GM12891 (cell line): Measurements from ENCODE around the gene TBX18.

Source experiments
- POLR2A ChIP-seq: IDR thresholded peaks from 2 replicates; pipeline ENCODE4 v1.6.1; 2011; ENCODE audit warnings: low read depth, low read length, control low read depth
- POLR2AphosphoS5 ChIP-seq: IDR thresholded peaks from 2 replicates; pipeline ENCODE4 v1.6.1; 2011; ENCODE audit warnings: low read depth, low read length, control low read depth
- SPI1 ChIP-seq: IDR thresholded peaks from 2 replicates; pipeline ENCODE4 v1.6.1; 2011; ENCODE audit warnings: low read depth, low read length, control low read depth
- TAF1 ChIP-seq: IDR thresholded peaks from 2 replicates; pipeline ENCODE4 v1.6.1; 2011; ENCODE audit warnings: low read depth, low read length, control low read depth

DNA sequence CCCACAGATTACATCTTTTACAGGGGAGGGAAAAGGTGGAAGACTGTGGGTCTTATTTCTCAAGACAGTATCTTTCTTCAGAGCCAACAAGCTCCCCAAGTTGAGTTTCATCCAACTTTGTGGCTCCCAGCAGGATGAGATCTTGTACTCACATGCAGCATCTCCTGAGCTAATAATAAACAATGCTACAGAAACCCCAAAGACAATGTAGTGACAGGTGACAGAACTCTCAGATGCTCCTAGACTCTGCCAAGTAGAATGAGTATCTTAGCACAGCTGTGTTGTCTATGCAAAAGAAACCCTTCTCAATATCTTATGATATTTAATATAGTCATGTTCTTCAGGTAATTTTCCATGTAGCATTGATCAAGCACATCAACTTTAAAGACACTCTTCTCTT lies 90.0 kb downstream of the TBX18 start:
- TF ChIP-seq POLR2A = no peak
- no peak for TF ChIP-seq POLR2AphosphoS5
- TF ChIP-seq SPI1 = no peak
- no peak for TF ChIP-seq TAF1
